A549 (cell line): ENCODE measurements around the gene RMI1.

ENCODE experiments used
- CHD2 ChIP-seq: fragments of 150-350 bp; IDR thresholded peaks from 2 replicates; pipeline ENCODE4 v1.6.1; 2014; ENCODE audit warnings: low read length; ENCODE audit not compliant: partially characterized antibody
- CHD4 ChIP-seq: fragments of 200-600 bp; sonication (generic); IDR thresholded peaks from 2 replicates; pipeline ENCODE4 v1.6.1; 2016; ENCODE audit warnings: antibody characterized with exemption, mild to moderate bottlenecking, borderline replicate concordance
- EP300 ChIP-seq, 2 experiments: fragments of >200 bp; sonication (Bioruptor Twin); formaldehyde crosslinking; IDR thresholded peaks; 2 replicates in 1 of 2; 3 replicates in 1 of 2; pipeline ENCODE4 v1.6.1; 2016 to 2017
- HOXA7 ChIP-seq: fragments of 250-450 bp; sonication (Bioruptor Pico); IDR thresholded peaks from 2 replicates; pipeline ENCODE4 v1.5.0; 2020; ENCODE audit warnings: mild to moderate bottlenecking, moderate library complexity
- KDM1A ChIP-seq: fragments of 200-600 bp; sonication (generic); IDR thresholded peaks from 2 replicates; pipeline ENCODE4 v1.6.1; 2016; ENCODE audit warnings: low read depth, mild to moderate bottlenecking
- POLR2A ChIP-seq: IDR thresholded peaks from 2 replicates; pipeline ENCODE4 v1.6.1; 2012; ENCODE audit warnings: mild to moderate bottlenecking, low read length
- RFX5 ChIP-seq: fragments of 450-650 bp; IDR thresholded peaks from 2 replicates; pipeline ENCODE4 v1.7.1; 2014; ENCODE audit warnings: antibody characterized with exemption, mild to moderate bottlenecking, moderate library complexity
- TF ChIP-seq, protein P1 (sequence below): fragments of 200-600 bp; sonication (generic); IDR thresholded peaks from 2 replicates; pipeline ENCODE4 v1.6.1; 2016; ENCODE audit warnings: antibody characterized with exemption, mild to moderate bottlenecking, moderate library complexity
- TF ChIP-seq, protein P2 (sequence below): fragments of >200 bp; sonication (Bioruptor Twin); formaldehyde crosslinking; IDR thresholded peaks from 3 replicates; pipeline ENCODE4 v1.5.1; 2016
- TF ChIP-seq, protein P3 (sequence below): fragments of 250-450 bp; sonication (Bioruptor Pico); IDR thresholded peaks from 2 replicates; pipeline ENCODE4 v1.5.0; 2021; ENCODE audit warnings: mild to moderate bottlenecking, moderate library complexity, borderline replicate concordance
- TF ChIP-seq, protein P4 (sequence below): IDR thresholded peaks from 2 replicates; pipeline ENCODE4 v1.6.1; 2012

DNA sequence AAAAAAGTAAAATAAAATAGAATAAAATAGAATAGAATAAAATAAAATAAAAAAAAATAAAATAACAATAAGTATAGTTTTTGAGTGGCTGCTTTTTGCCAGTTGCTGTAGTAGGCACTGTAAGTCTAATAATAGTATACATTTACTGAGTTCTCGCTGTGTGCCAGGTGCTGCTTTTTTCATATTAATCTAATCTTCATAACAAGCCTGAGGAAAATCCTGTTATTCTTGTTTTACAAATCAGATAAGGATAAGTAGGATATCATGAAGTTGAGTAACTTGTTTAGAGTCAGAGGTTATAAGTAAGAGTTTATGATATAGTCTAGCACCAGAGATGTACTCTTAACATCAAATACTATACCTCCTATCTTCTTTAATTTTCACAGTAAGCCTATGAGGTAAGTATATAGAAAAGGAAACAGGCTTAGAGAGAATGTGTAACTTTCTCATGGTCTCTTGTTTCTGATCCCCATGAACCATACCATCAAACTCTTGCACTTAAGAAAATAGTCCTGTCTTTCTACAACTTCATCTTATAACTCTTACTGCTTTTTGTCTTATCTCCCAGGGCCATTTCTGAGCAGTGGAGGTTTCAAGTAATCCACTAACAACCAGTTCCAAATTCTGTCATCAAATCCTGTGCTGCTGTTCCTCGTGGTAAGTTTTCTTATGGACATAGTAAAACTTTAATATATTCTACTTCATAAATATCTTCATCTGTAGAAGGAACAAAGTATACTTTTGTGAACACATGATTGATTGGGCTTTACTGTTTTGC lies 18.7 kb downstream of the RMI1 start:
- TF ChIP-seq HOXA7 (no peak), EP300 (IDR thresholded peaks at IDR 0.05) (no peak), RFX5 (no peak), POLR2A (no peak), CHD4 (no peak), CHD2 (no peak), KDM1A (no peak)
- TF ChIP-seq, protein P1, sequence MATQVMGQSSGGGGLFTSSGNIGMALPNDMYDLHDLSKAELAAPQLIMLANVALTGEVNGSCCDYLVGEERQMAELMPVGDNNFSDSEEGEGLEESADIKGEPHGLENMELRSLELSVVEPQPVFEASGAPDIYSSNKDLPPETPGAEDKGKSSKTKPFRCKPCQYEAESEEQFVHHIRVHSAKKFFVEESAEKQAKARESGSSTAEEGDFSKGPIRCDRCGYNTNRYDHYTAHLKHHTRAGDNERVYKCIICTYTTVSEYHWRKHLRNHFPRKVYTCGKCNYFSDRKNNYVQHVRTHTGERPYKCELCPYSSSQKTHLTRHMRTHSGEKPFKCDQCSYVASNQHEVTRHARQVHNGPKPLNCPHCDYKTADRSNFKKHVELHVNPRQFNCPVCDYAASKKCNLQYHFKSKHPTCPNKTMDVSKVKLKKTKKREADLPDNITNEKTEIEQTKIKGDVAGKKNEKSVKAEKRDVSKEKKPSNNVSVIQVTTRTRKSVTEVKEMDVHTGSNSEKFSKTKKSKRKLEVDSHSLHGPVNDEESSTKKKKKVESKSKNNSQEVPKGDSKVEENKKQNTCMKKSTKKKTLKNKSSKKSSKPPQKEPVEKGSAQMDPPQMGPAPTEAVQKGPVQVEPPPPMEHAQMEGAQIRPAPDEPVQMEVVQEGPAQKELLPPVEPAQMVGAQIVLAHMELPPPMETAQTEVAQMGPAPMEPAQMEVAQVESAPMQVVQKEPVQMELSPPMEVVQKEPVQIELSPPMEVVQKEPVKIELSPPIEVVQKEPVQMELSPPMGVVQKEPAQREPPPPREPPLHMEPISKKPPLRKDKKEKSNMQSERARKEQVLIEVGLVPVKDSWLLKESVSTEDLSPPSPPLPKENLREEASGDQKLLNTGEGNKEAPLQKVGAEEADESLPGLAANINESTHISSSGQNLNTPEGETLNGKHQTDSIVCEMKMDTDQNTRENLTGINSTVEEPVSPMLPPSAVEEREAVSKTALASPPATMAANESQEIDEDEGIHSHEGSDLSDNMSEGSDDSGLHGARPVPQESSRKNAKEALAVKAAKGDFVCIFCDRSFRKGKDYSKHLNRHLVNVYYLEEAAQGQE: no peak
- TF ChIP-seq, protein P2, sequence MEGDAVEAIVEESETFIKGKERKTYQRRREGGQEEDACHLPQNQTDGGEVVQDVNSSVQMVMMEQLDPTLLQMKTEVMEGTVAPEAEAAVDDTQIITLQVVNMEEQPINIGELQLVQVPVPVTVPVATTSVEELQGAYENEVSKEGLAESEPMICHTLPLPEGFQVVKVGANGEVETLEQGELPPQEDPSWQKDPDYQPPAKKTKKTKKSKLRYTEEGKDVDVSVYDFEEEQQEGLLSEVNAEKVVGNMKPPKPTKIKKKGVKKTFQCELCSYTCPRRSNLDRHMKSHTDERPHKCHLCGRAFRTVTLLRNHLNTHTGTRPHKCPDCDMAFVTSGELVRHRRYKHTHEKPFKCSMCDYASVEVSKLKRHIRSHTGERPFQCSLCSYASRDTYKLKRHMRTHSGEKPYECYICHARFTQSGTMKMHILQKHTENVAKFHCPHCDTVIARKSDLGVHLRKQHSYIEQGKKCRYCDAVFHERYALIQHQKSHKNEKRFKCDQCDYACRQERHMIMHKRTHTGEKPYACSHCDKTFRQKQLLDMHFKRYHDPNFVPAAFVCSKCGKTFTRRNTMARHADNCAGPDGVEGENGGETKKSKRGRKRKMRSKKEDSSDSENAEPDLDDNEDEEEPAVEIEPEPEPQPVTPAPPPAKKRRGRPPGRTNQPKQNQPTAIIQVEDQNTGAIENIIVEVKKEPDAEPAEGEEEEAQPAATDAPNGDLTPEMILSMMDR: no peak
- TF ChIP-seq, protein P3, sequence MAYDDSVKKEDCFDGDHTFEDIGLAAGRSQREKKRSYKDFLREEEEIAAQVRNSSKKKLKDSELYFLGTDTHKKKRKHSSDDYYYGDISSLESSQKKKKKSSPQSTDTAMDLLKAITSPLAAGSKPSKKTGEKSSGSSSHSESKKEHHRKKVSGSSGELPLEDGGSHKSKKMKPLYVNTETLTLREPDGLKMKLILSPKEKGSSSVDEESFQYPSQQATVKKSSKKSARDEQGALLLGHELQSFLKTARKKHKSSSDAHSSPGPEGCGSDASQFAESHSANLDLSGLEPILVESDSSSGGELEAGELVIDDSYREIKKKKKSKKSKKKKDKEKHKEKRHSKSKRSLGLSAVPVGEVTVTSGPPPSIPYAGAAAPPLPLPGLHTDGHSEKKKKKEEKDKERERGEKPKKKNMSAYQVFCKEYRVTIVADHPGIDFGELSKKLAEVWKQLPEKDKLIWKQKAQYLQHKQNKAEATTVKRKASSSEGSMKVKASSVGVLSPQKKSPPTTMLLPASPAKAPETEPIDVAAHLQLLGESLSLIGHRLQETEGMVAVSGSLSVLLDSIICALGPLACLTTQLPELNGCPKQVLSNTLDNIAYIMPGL: no peak
- TF ChIP-seq, protein P4, sequence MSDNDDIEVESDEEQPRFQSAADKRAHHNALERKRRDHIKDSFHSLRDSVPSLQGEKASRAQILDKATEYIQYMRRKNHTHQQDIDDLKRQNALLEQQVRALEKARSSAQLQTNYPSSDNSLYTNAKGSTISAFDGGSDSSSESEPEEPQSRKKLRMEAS: no peak
